ENCODE measurements around the gene TRPM2.

The TRPM2 gene

GRCh38 chr21:44485254-44485793, 131.9 kb downstream of the TRPM2 start:
- Mint-ChIP-seq H3K27me3 (ENCODE audit: low read depth) (peaks cover 4% of the 10 kb centered on the region), H3K4me1 (ENCODE audit: low read depth) (no peaks in the 10 kb centered on the region), H3K9me3 (no peaks in the 10 kb centered on the region), H3K36me3 (ENCODE audit: low read depth) (no peaks in the 10 kb centered on the region), H3K4me3 (peak overlapping the region; percentile 56), H3K27ac (no peak overlapping the region)
- no peak for DNase-seq (ENCODE audit: low spot score)

GRCh38 chr21:44485796-44486195, 132.4 kb downstream of the TRPM2 start:
- H3K4me1 Mint-ChIP-seq (ENCODE audit: low read depth) = no peaks in the 10 kb centered on the region
- H3K4me3 Mint-ChIP-seq = no peak overlapping the region
- no peaks in the 10 kb centered on the region for H3K36me3 Mint-ChIP-seq (ENCODE audit: low read depth)
- no peak overlapping the region for H3K27ac Mint-ChIP-seq
- peaks cover 4% of the 10 kb centered on the region for H3K27me3 Mint-ChIP-seq (ENCODE audit: low read depth)
- no peaks in the 10 kb centered on the region for H3K9me3 Mint-ChIP-seq
- DNase-seq (ENCODE audit: low spot score) = no peak

GRCh38 chr21:44486302-44486701, 132.9 kb downstream of the TRPM2 start:
- Mint-ChIP-seq H3K4me3 (no peak overlapping the region), H3K27me3 (ENCODE audit: low read depth) (peaks cover 4% of the 10 kb centered on the region), H3K9me3 (no peaks in the 10 kb centered on the region), H3K36me3 (ENCODE audit: low read depth) (no peaks in the 10 kb centered on the region), H3K27ac (no peak overlapping the region), H3K4me1 (ENCODE audit: low read depth) (no peaks in the 10 kb centered on the region)
- DNase-seq (ENCODE audit: low spot score) = no peak

- Mint-ChIP-seq H3K4me3 (no peak overlapping the region), H3K27ac (no peak overlapping the region), H3K36me3 (ENCODE audit: low read depth) (no peaks in the 10 kb centered on the region), H3K4me1 (ENCODE audit: low read depth) (peaks cover 2% of the 10 kb centered on the region), H3K27me3 (ENCODE audit: low read depth) (peaks cover 4% of the 10 kb centered on the region), H3K9me3 (peaks cover 12% of the 10 kb centered on the region)
- peak; percentile 20 for DNase-seq (ENCODE audit: low spot score)
These were observed 134.4 kb downstream of the TRPM2 start for GRCh38 chr21:44487831-44488230.

- no peak overlapping the region for H3K27ac Mint-ChIP-seq
- no peak for DNase-seq (ENCODE audit: low spot score)
- H3K4me3 Mint-ChIP-seq = no peak overlapping the region
- H3K9me3 Mint-ChIP-seq = peaks cover 19% of the 10 kb centered on the region
- H3K36me3 Mint-ChIP-seq (ENCODE audit: low read depth) = peaks cover 3% of the 10 kb centered on the region
- peaks cover 4% of the 10 kb centered on the region for H3K27me3 Mint-ChIP-seq (ENCODE audit: low read depth)
- H3K4me1 Mint-ChIP-seq (ENCODE audit: low read depth) = peaks cover 2% of the 10 kb centered on the region
These were observed 136.5 kb downstream of the TRPM2 start for GRCh38 chr21:44489962-44490361.

- H3K36me3 Mint-ChIP-seq (ENCODE audit: low read depth) = peaks cover 3% of the 10 kb centered on the region
- no peak overlapping the region for H3K27ac Mint-ChIP-seq
- H3K4me1 Mint-ChIP-seq (ENCODE audit: low read depth) = peaks cover 2% of the 10 kb centered on the region
- no peak for DNase-seq (ENCODE audit: low spot score)
- peaks cover 19% of the 10 kb centered on the region for H3K9me3 Mint-ChIP-seq
- peaks cover 4% of the 10 kb centered on the region for H3K27me3 Mint-ChIP-seq (ENCODE audit: low read depth)
- H3K4me3 Mint-ChIP-seq = no peak overlapping the region
These were observed 137.0 kb downstream of the TRPM2 start for GRCh38 chr21:44490405-44490804.

DNA sequence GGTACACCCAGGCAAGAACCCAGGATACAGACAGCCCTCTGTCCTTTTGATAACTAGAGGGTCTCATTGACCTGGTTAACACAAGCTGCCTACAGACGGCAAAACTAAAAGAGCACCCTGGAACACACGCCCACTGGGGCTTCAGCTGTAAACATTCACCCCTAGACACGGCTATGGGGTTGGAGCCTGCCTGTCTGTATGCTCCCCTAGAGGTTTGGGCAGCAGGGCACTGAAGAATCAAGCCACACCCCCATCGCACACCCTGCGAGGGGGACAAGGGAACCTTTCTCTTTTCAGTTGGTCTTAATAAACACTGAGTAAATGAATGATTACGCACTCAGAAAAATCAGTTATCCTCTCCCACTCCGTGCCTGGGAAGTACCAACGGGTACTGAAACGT, 137.4 kb downstream of the TRPM2 start:
- no peak overlapping the region for H3K27ac Mint-ChIP-seq
- peaks cover 3% of the 10 kb centered on the region for H3K36me3 Mint-ChIP-seq (ENCODE audit: low read depth)
- H3K27me3 Mint-ChIP-seq (ENCODE audit: low read depth) = peaks cover 4% of the 10 kb centered on the region
- DNase-seq (ENCODE audit: low spot score) = no peak
- H3K9me3 Mint-ChIP-seq = peaks cover 19% of the 10 kb centered on the region
- H3K4me3 Mint-ChIP-seq = no peak overlapping the region
- H3K4me1 Mint-ChIP-seq (ENCODE audit: low read depth) = peaks cover 2% of the 10 kb centered on the region
